NT2/D1 (cell line): ENCODE measurements around the gene LRRC27.

ENCODE experiments used
- SUZ12 ChIP-seq: IDR thresholded peaks from 2 replicates; pipeline ENCODE4 v1.6.1; 2011; ENCODE audit not compliant: insufficient read length, insufficient read depth; ENCODE audit errors: extremely low read depth
- YY1 ChIP-seq: IDR thresholded peaks from 2 replicates; pipeline ENCODE4 v1.6.1; 2011; ENCODE audit not compliant: insufficient read length, insufficient read depth
- ZNF274 ChIP-seq: IDR thresholded peaks from 2 replicates; pipeline ENCODE4 v1.6.1; 2011; ENCODE audit warnings: mild to moderate bottlenecking, low read depth, low read length

- TF ChIP-seq ZNF274, result no peak
- TF ChIP-seq YY1, result no peak
- TF ChIP-seq SUZ12, result no peak
Observed at GRCh38 chr10:132391676-132392020, 59.7 kb downstream of the LRRC27 start.
